ENCODE data around the gene GALNT2.

GRCh38 chr1:230103306-230104173, 36.5 kb downstream of the GALNT2 start:
- TF ChIP-seq POLR2A (IDR thresholded peaks at IDR 0.05) (no peak), CTCF (IDR thresholded peaks at IDR 0.05) (no peak)
